Tibial artery (tissue), 4 donors: Measurements from ENCODE around the gene ZNF576.

ENCODE experiments used
- DNase-seq, 2 donors: peaks; one replicate each; pipeline ENCODE4 v3.0.0-alpha.2; 2019
- H3K27ac ChIP-seq, 2 donors: fragments of 200-600 bp; sonication (generic) in 1 of 2; 1 replicate in 1 of 2; 2 replicates in 1 of 2; pipeline ENCODE4 v1.5.1; 2018 to 2019; ENCODE audit warnings: mild to moderate bottlenecking in 1 of 2
- H3K27me3 ChIP-seq, 2 donors: fragments of 200-600 bp; sonication (generic) in 1 of 2; one replicate each; pipeline versions ENCODE4 v1.5.1 to v1.6.0; 2016 to 2019
- H3K36me3 ChIP-seq, 3 donors: fragments of 200-600 bp; sonication (generic) in 2 of 3; one replicate each; pipeline ENCODE4 v1.5.1; 2016 to 2019; ENCODE audit warnings: mild to moderate bottlenecking in 2 of 3
- H3K4me1 ChIP-seq, 4 donors: fragments of 200-600 bp; sonication (generic) in 2 of 4; 1 replicate in 3 of 4; 2 replicates in 1 of 4; pipeline ENCODE4 v1.5.1; 2016 to 2019
- H3K4me3 ChIP-seq, 2 donors: fragments of 200-600 bp; sonication (generic) in 1 of 2; 1 replicate in 1 of 2; 2 replicates in 1 of 2; pipeline ENCODE4 v1.5.1; 2018 to 2019; ENCODE audit warnings: mild to moderate bottlenecking in 2 of 2
- H3K9me3 ChIP-seq, 3 donors: fragments of 200-600 bp; sonication (generic) in 1 of 3; one replicate each; pipeline ENCODE4 v1.5.1; 2016 to 2019
- CTCF ChIP-seq, 2 experiments: fragments of 200-600 bp in 1 of 2; fragments of 450-650 bp in 1 of 2; IDR thresholded peaks; one replicate each; pipeline ENCODE4 v1.5.1; 2017 to 2019; ENCODE audit warnings: antibody characterized with exemption in 2 of 2, mild to moderate bottlenecking in 1 of 2, moderate library complexity in 1 of 2
- intact Hi-C: fragments of 100-400 bp; cut with DNase I; formaldehyde crosslinking; loops from one replicate; pipeline ENCODE4 v1.15.0; 2023; ENCODE audit warnings: low total_unique reads

Gene ZNF576

GRCh38 chr19:43607238-43608205, 11.1 kb downstream of the ZNF576 start:
- Histone ChIP-seq H3K27me3 (no peaks in the 10 kb centered on the region), H3K4me1 (no peaks in the 10 kb centered on the region), H3K36me3 (peaks cover 15 to 32% (median 24%) of the 10 kb centered on the region in 3 donors), H3K4me3 (no peak overlapping the region), H3K27ac (no peak overlapping the region), H3K9me3 (no peaks in the 10 kb centered on the region)
- intact Hi-C loops: no loop called here
- no peak for DNase-seq
- no peak for TF ChIP-seq CTCF (IDR thresholded peaks at IDR 0.05)

GRCh38 chr19:43609872-43610271, 13.5 kb downstream of the ZNF576 start:
- intact Hi-C loops: no loop called here
- no peak overlapping the region for H3K27ac ChIP-seq
- no peaks in the 10 kb centered on the region for H3K27me3 ChIP-seq
- no peak for DNase-seq
- no peak for TF ChIP-seq CTCF (IDR thresholded peaks at IDR 0.05)
- H3K4me3 ChIP-seq: no peak overlapping the region
- H3K9me3 ChIP-seq: no peaks in the 10 kb centered on the region
- H3K36me3 ChIP-seq: peaks cover 31 to 52% (median 43%) of the 10 kb centered on the region in 3 donors
- H3K4me1 ChIP-seq: no peaks in the 10 kb centered on the region

GRCh38 chr19:43610493-43610892, 14.1 kb downstream of the ZNF576 start:
- intact Hi-C loops: no loop called here
- no peak overlapping the region for H3K27ac ChIP-seq
- H3K36me3 ChIP-seq: peaks cover 31 to 52% (median 43%) of the 10 kb centered on the region in 3 donors

GRCh38 chr19:43611788-43612187, 15.4 kb downstream of the ZNF576 start, which contains the start of gene SRRM5:
SRRM5 (plus strand) TSS chr19:43612088; CDS start chr19:43612122, 34 bp downstream.
- H3K36me3 ChIP-seq: peaks cover 28 to 52% (median 43%) of the 10 kb centered on the region in 3 donors
- H3K9me3 ChIP-seq: no peaks in the 10 kb centered on the region
- TF ChIP-seq CTCF (IDR thresholded peaks at IDR 0.05): no peak
- H3K4me1 ChIP-seq: no peaks in the 10 kb centered on the region
- intact Hi-C loops: no loop called here
- H3K27me3 ChIP-seq: no peaks in the 10 kb centered on the region
- DNase-seq: no peak
- H3K27ac ChIP-seq: no peak within 1 kb of the TSS
- H3K4me3 ChIP-seq: no peak within 1 kb of the TSS

More at GRCh38 chr19:43610493-43610892, 14.1 kb downstream of the ZNF576 start:
- Histone ChIP-seq H3K27me3 (no peaks in the 10 kb centered on the region), H3K9me3 (no peaks in the 10 kb centered on the region), H3K4me3 (no peak overlapping the region), H3K4me1 (no peaks in the 10 kb centered on the region)
- no peak for TF ChIP-seq CTCF (IDR thresholded peaks at IDR 0.05)
- DNase-seq: no peak

- intact Hi-C loops: no loop called here
- no peaks in the 10 kb centered on the region for H3K4me1 ChIP-seq
- no peak overlapping the region for H3K27ac ChIP-seq
- TF ChIP-seq CTCF (IDR thresholded peaks at IDR 0.05): no peak
- no peaks in the 10 kb centered on the region for H3K9me3 ChIP-seq
- H3K27me3 ChIP-seq: no peaks in the 10 kb centered on the region
- peaks cover 25 to 50% (median 39%) of the 10 kb centered on the region in 3 donors for H3K36me3 ChIP-seq
- DNase-seq: no peak
- H3K4me3 ChIP-seq: no peak overlapping the region
These were observed 16.0 kb downstream of the ZNF576 start for GRCh38 chr19:43612374-43612773.
